Ovary (tissue), 3 donors: Measurements from ENCODE around the gene SLC22A2.

Experiments used
- EP300 ChIP-seq: sonication (generic); formaldehyde crosslinking; IDR thresholded peaks from one replicate; pipeline ENCODE4 v1.6.1; 2017; ENCODE audit warnings: antibody characterized with exemption
- TF ChIP-seq, protein P1 (sequence below), 3 donors: fragments of 450-650 bp in 2 of 3; fragments of 200-600 bp in 1 of 3; IDR thresholded peaks; one replicate each; pipeline versions ENCODE4 v1.5.1 to v1.8.0; 2016 to 2022; ENCODE audit warnings: antibody characterized with exemption in 3 of 3, mild to moderate bottlenecking in 1 of 3
- donor health status: DM: no; HTN: no; CAD: no.

GRCh38 chr6:160285541-160286105 is 27.0 kb upstream of the SLC22A2 start:
- TF ChIP-seq, protein P1, sequence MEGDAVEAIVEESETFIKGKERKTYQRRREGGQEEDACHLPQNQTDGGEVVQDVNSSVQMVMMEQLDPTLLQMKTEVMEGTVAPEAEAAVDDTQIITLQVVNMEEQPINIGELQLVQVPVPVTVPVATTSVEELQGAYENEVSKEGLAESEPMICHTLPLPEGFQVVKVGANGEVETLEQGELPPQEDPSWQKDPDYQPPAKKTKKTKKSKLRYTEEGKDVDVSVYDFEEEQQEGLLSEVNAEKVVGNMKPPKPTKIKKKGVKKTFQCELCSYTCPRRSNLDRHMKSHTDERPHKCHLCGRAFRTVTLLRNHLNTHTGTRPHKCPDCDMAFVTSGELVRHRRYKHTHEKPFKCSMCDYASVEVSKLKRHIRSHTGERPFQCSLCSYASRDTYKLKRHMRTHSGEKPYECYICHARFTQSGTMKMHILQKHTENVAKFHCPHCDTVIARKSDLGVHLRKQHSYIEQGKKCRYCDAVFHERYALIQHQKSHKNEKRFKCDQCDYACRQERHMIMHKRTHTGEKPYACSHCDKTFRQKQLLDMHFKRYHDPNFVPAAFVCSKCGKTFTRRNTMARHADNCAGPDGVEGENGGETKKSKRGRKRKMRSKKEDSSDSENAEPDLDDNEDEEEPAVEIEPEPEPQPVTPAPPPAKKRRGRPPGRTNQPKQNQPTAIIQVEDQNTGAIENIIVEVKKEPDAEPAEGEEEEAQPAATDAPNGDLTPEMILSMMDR (IDR thresholded peaks at IDR 0.05) = no peak
- TF ChIP-seq EP300 = no peak
